ENCODE measurements around the gene TH. TPM values are rescaled to one million over a fixed set of nuclear protein-coding genes. Genes with fewer than 3 reads are reported as not detected.

The TH gene
- polyA plus RNA-seq, 1 of the 3 experiments (the other 2 are of a cell fraction), result not detected

DNA sequence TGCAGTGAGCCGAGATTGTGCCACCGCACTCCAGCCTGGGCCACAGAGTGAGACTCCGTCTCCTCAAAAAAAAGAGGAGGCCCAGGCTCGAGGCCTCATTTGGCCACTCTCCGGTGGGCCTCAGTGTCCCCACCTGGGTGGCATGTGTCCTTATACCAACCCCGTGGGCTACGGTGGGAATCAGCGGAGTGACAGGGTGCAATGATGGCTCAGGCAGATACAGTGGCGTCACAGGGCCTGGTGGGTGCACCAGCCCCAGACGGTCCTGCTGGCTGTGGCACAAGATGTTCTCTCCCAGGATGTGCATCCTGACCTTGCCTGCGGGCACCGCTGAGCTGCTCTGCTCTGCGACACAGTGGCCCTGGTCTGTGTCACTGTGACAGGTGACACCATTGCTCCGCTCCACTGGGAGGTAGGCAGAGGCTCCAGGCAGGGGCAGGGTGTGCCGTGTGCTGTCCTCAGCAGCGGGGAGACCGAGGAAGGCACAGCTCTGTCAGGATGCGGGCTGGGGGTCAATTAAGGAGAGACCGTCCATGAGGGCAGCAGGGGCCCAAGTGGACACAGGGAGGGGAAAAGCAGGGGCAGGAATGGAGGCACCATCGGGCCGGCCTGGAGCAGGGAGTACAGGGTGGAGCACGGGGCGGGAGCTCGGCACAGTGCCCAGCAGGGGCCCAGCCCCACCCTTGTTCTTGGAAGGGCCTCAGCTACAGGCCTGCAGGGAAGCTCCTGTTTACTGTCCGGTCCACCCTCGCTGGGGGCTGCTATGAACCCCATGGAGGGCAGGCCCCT, 21.7 kb upstream of the TH start (continued):
- TF ChIP-seq FOXJ3 (CRISPR knock-in tag; IDR thresholded peaks at IDR 0.05), result peak; percentile 100
- TF ChIP-seq NFIC (IDR thresholded peaks at IDR 0.05; ENCODE audit: borderline replicate concordance), result no peak
- no peak for TF ChIP-seq TAF1 (IDR thresholded peaks at IDR 0.05; ENCODE audit: borderline replicate concordance, low read depth, low read length)
- TF ChIP-seq MEF2A (IDR thresholded peaks at IDR 0.05; ENCODE audit: borderline replicate concordance, low read depth), result no peak
- TF ChIP-seq MXI1 (IDR thresholded peaks at IDR 0.05; ENCODE audit: low read depth, low read length), result peak; percentile 20; the same call in 1 of the 2 replicates
- TF ChIP-seq TEAD4 (IDR thresholded peaks at IDR 0.05; ENCODE audit: borderline replicate concordance, insufficient read depth), result no peak
- TF ChIP-seq EP300 (IDR thresholded peaks at IDR 0.05; ENCODE audit: borderline replicate concordance in 1 of 2, low read depth in 1 of 2, low read length in 1 of 2), result peak in 1 of 2 experiments; percentile 97; a peak in 2 of 4 replicates
- TF ChIP-seq FOSL2 (IDR thresholded peaks at IDR 0.05; ENCODE audit: borderline replicate concordance, low read depth), result no peak
- peak; percentile 92 for TF ChIP-seq GATA2 (CRISPR knock-in tag; IDR thresholded peaks at IDR 0.05)
- TF ChIP-seq, protein P1, sequence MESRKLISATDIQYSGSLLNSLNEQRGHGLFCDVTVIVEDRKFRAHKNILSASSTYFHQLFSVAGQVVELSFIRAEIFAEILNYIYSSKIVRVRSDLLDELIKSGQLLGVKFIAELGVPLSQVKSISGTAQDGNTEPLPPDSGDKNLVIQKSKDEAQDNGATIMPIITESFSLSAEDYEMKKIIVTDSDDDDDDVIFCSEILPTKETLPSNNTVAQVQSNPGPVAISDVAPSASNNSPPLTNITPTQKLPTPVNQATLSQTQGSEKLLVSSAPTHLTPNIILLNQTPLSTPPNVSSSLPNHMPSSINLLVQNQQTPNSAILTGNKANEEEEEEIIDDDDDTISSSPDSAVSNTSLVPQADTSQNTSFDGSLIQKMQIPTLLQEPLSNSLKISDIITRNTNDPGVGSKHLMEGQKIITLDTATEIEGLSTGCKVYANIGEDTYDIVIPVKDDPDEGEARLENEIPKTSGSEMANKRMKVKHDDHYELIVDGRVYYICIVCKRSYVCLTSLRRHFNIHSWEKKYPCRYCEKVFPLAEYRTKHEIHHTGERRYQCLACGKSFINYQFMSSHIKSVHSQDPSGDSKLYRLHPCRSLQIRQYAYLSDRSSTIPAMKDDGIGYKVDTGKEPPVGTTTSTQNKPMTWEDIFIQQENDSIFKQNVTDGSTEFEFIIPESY (IDR thresholded peaks at IDR 0.05; ENCODE audit: borderline replicate concordance, low read depth), result no peak

DNA sequence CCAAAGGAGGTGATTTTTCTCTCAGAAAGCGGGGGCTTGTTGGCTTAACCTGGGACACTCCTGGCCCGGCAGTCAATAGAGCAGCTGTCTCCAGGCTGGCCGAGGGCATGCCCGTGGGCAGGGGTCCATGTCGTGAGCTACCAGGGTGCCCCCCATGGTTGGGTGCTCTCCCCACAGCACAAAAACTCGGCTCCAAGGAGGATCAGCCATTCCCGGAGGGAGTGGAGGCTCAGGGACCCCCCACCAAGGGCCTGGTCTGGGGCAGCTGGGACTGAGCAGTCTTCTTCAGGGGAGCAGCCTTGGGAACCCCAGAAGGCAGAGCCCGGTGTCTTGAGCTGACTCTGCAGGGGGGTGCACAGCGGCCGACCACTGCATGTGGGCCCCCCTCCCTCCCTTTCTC, 20.8 kb upstream of the TH start:
- Histone ChIP-seq H2AFZ (ENCODE audit: low read depth) (no peak overlapping the region), H3K9ac (no peak overlapping the region), H3K27ac (ENCODE audit: low read depth in 2 of 2, low read length in 1 of 2) (peak overlapping the region in 1 of 2 experiments; percentile 95; a peak in 3 of 4 replicates), H3K36me3 (replicated peaks in 1 of 2; ENCODE audit: control insufficient read depth in 1 of 2, insufficient read depth in 2 of 2, low read length in 1 of 2) (no peaks in the 10 kb centered on the region), H3K4me1 (ENCODE audit: control insufficient read depth in 1 of 2, insufficient read depth in 2 of 2, low read depth in 1 of 2, low read length in 1 of 2) (peaks cover 0 to 51% of the 10 kb centered on the region in 2 experiments; a peak in 1 of 4 replicates), H3K79me2 (ENCODE audit: insufficient read depth) (no peaks in the 10 kb centered on the region), H3F3A (replicated peaks; ENCODE audit: insufficient read depth) (no peaks in the 10 kb centered on the region), H3K4me2 (no peak overlapping the region), H3K4me3 (ENCODE audit: low read depth in 2 of 2, low read length in 1 of 2) (no peak overlapping the region), H3K9me2 (no peaks in the 10 kb centered on the region), H4K20me1 (ENCODE audit: insufficient read depth) (no peaks in the 10 kb centered on the region), H3K27me3 (ENCODE audit: insufficient read depth) (no peaks in the 10 kb centered on the region), H3K9me3 (no peaks in the 10 kb centered on the region)
- DNase-seq, result no peak
- ChIA-PET CTCF (interaction anchor here (0.6 to 5.7 kb wide), 8 partner anchors 22 to 540 kb away, joined by 3 to 138 read pairs (median 18); partner anchors contain the start of genes C11orf21, TH and TSPAN32), POLR2A (interaction anchor here (0.7 to 2.7 kb wide), 4 partner anchors 23 to 245 kb away, joined by 3 to 8 read pairs (median 3); partner anchors contain the start of gene MRPL23)
- WGBS (ENCODE audit: low lambda C conversion rate), result 39% methylated on average over 3 of the region's 10 CpGs
- TF ChIP-seq SIN3A (IDR thresholded peaks at IDR 0.05; ENCODE audit: borderline replicate concordance, low read depth, low read length) (no peak), RCOR1 (IDR thresholded peaks at IDR 0.05; ENCODE audit: low read length) (no peak), SMC3 (IDR thresholded peaks at IDR 0.05; ENCODE audit: low read depth, low read length) (no peak), FOSL2 (IDR thresholded peaks at IDR 0.05; ENCODE audit: borderline replicate concordance, low read depth) (no peak), EP300 (IDR thresholded peaks at IDR 0.05; ENCODE audit: borderline replicate concordance in 1 of 2, low read depth in 1 of 2, low read length in 1 of 2) (no peak), NFIC (IDR thresholded peaks at IDR 0.05; ENCODE audit: borderline replicate concordance) (no peak), MEF2A (IDR thresholded peaks at IDR 0.05; ENCODE audit: borderline replicate concordance, low read depth) (no peak), TEAD4 (IDR thresholded peaks at IDR 0.05; ENCODE audit: borderline replicate concordance, insufficient read depth) (no peak), EZH2phosphoT487 (IDR thresholded peaks at IDR 0.05; ENCODE audit: borderline replicate concordance, low read depth) (no peak), GATA2 (CRISPR knock-in tag; IDR thresholded peaks at IDR 0.05) (no peak), FOXM1 (IDR thresholded peaks at IDR 0.05; ENCODE audit: low read depth) (no peak), RFX5 (IDR thresholded peaks at IDR 0.05; ENCODE audit: low read length) (no peak), RXRA (IDR thresholded peaks at IDR 0.05; ENCODE audit: borderline replicate concordance, low read depth) (no peak)
- TF ChIP-seq, protein P2, sequence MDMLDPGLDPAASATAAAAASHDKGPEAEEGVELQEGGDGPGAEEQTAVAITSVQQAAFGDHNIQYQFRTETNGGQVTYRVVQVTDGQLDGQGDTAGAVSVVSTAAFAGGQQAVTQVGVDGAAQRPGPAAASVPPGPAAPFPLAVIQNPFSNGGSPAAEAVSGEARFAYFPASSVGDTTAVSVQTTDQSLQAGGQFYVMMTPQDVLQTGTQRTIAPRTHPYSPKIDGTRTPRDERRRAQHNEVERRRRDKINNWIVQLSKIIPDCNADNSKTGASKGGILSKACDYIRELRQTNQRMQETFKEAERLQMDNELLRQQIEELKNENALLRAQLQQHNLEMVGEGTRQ (IDR thresholded peaks at IDR 0.05; ENCODE audit: borderline replicate concordance, low read depth, low read length), result no peak
- TF ChIP-seq, protein P3, sequence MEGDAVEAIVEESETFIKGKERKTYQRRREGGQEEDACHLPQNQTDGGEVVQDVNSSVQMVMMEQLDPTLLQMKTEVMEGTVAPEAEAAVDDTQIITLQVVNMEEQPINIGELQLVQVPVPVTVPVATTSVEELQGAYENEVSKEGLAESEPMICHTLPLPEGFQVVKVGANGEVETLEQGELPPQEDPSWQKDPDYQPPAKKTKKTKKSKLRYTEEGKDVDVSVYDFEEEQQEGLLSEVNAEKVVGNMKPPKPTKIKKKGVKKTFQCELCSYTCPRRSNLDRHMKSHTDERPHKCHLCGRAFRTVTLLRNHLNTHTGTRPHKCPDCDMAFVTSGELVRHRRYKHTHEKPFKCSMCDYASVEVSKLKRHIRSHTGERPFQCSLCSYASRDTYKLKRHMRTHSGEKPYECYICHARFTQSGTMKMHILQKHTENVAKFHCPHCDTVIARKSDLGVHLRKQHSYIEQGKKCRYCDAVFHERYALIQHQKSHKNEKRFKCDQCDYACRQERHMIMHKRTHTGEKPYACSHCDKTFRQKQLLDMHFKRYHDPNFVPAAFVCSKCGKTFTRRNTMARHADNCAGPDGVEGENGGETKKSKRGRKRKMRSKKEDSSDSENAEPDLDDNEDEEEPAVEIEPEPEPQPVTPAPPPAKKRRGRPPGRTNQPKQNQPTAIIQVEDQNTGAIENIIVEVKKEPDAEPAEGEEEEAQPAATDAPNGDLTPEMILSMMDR (IDR thresholded peaks at IDR 0.05), result no peak
- TF ChIP-seq, protein P4, sequence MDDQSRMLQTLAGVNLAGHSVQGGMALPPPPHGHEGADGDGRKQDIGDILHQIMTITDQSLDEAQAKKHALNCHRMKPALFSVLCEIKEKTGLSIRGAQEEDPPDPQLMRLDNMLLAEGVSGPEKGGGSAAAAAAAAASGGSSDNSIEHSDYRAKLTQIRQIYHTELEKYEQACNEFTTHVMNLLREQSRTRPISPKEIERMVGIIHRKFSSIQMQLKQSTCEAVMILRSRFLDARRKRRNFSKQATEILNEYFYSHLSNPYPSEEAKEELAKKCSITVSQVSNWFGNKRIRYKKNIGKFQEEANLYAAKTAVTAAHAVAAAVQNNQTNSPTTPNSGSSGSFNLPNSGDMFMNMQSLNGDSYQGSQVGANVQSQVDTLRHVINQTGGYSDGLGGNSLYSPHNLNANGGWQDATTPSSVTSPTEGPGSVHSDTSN (IDR thresholded peaks at IDR 0.05), result no peak
- TF ChIP-seq, protein P1 (IDR thresholded peaks at IDR 0.05; ENCODE audit: borderline replicate concordance, low read depth), result no peak
